GM18951 (cell line): ENCODE data around the gene SNAI3.

Experiments used
- POLR2A ChIP-seq: IDR thresholded peaks from 4 replicates; pipeline ENCODE4 v1.6.1; 2011; ENCODE audit warnings: mild to moderate bottlenecking; ENCODE audit not compliant: insufficient read length, insufficient read depth; ENCODE audit errors: extremely low read depth
- in situ Hi-C: fragments of 300-500 bp; cut with MboI; formaldehyde crosslinking; loops from one replicate; pipeline ENCODE4 v1.12.0; 2022; ENCODE audit warnings: low sequenced_read_pairs, mixed read lengths, inconsistent platforms; ENCODE audit not compliant: unreplicated experiment

Gene SNAI3

DNA sequence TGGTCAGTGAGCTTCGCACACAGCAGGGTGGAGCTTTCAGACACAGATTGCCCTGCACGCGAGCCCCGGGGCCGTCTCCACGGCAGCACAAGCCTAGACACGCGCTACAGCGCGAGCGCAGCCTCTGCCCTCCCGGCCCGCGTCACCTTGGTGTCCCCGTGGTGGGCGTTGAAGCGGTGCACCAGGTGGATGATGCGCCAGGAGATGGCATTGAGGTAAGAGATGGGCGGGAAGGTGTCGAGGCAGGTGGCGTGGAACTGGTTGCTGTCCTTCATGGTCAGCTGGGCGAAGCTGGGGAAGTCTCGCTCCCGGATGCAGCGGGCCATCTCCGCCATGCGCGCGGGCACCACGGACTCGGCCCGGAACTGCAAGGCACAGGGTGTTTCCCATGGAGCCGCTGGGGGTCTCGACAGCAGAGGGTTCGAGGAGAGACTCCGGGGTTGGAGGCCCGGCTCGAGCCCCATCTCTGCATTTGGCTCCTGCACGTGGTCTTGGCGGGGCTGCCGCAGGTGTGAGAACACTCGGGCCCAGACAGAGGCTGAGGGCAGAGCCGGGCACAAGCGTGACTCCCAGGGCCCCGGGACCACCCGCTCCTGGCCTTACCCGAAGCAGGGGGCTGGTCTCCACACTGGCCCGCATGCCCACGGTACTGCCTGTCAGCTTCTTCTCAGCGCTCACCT lies 31.1 kb downstream of the SNAI3 start:
- in situ Hi-C loops, result no loop called here
- no peak for TF ChIP-seq POLR2A

DNA sequence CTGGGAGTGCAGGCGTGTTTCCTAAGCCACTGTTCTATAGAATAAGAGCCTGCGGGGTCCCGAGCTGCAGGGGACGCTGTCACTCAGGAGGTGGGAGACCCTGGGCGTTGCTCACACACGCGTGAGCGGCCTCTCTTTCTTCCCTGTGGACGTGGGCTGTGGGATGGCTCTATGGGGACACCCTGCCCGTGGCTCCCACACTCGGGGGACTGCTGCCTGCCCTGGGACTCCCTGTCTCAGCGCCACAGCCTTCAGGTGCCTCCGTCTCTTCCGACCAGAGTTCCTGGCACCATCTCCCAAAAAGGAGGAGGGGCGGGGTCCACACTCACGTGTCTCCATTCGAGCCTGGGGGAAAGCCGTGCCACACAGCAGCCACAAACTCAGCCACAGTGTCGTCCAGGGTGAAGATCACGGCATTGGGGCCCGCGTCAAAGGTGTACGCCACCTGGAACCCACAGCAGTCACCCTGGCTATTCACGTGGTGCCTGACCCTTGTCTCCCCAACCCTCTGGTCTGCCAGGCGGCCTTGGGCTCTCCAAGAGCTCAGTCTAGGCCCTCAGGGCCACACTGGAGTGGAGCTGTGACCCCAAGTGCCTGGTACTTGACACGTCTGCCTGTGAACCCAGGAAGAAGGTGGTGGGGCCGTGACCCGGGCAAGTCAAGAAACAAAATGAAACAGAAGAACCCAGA lies 31.8 kb downstream of the SNAI3 start:
- no peak for TF ChIP-seq POLR2A
- in situ Hi-C loops, result no loop called here

- no peak for TF ChIP-seq POLR2A
- in situ Hi-C loops, result no loop called here
Measured at GRCh38 chr16:88653596-88654362, 32.5 kb downstream of the SNAI3 start.

DNA sequence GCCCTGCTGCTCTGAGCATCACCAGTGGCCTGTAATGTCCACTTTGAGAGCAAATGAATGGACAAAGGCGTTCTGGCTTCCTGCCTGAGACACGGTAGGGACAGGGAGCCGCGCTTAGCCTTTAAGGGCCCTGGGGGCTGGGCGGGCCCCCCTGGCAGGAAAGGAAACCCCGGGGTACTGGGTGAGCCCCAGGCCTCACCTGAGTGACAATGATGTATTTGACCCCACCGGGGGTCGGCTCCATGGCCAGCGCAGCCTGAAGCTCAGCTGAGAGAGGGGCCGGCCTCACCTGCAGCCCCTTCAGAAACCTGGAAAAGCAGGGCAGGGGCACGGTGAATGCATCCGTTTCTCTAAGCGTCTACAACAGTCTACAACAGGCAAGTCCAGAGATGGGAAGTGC lies 33.2 kb downstream of the SNAI3 start:
- in situ Hi-C loops, result no loop called here
- TF ChIP-seq POLR2A, result no peak

DNA sequence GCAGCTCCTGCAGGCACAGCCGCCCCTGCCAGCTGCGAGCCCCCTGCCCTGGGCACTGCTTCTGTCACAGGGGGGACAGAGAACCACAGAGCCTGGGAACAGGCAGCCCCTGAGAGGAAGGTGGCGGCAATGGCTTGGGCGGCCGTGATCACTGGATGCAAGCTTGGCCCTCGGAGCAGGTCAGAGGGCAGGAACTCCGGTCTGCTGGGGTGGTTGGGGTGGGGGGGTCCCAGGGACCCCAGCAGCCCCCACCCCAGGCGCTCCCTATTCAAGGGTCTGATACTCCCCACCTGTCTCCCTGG lies 33.6 kb downstream of the SNAI3 start:
- TF ChIP-seq POLR2A, result no peak
- in situ Hi-C loops, result no loop called here

DNA sequence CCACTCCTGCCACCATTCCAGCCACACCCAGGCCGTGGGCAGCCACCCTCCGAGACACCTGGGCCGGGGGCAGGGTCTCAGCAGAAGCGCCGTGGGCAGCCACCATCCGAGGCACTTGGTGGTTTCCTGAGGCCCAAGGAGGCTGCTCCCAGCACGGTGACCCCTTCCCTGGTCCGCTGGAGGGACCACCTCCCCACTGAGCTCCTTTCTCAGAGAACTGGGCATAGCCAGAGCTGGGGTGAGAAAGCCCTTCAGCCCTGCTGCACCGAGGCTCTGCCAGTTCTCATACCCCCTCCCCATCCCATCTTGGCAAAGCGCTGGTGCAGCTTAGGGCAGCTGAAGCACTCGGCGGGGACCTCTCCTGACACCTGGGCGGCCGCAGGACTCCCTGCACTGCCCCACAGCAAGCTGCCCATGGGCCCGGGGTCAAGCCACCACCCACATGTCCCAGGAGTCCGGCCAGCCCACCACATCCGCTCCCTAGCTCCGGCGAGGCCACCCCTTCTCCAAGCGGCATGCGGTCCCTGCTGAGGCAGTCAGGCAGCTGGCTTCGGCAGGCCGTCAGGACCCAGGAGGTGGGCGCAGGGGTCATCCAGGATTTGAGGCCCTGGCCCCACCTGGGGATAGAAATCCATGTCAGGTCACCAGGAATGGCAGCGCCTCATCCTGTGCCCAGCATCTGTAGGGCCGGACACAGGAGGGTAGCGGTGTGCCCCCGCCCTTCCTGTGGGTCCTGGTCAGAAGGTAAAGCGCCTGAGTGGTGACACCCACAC lies 34.1 kb downstream of the SNAI3 start:
- TF ChIP-seq POLR2A, result no peak
- in situ Hi-C loops, result no loop called here

DNA sequence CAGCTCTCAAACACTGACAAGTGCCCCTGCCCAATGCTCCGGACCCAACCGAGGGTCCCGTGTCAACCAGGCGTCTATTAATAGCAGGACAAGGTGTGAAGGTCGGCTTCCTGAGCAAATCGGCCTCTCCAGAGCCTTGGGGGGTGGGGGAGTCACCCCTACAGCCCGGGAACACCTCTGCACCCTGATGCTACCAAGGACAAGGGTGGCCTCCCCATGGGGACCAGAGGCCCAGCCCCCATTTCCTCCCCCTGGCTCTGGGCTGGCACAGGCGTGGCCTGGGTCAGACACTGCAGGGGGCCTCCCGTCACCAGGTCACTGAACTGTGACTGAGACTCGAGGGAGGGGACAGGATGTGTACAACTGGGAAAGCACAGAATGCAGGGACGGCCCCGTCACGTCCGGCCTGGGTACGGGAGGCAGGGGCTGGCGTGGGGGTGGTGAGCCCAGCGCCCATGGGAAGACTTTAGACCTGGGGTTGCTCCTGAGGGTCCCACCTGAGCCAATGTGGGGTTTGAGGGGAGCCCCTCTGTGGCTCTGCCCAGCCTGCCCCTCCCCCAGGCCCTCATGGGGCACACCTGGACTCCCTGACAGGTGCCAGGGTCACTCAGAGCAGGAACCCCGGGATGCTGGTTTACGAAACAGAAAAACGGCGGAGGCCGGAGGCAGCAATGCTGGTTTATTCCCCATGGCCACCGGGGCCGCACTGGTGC lies 34.9 kb downstream of the SNAI3 start:
- TF ChIP-seq POLR2A, result peak; percentile 83
- in situ Hi-C loops, result no loop called here

GRCh38 chr16:88650749-88651275 lies 35.5 kb downstream of the SNAI3 start, which contains the start of gene CYBA:
CYBA (minus strand) TSS chr16:88651053; CDS start chr16:88651013, 40 bp downstream.
- peak; percentile 92 for TF ChIP-seq POLR2A
- in situ Hi-C loops, result no loop called here

DNA sequence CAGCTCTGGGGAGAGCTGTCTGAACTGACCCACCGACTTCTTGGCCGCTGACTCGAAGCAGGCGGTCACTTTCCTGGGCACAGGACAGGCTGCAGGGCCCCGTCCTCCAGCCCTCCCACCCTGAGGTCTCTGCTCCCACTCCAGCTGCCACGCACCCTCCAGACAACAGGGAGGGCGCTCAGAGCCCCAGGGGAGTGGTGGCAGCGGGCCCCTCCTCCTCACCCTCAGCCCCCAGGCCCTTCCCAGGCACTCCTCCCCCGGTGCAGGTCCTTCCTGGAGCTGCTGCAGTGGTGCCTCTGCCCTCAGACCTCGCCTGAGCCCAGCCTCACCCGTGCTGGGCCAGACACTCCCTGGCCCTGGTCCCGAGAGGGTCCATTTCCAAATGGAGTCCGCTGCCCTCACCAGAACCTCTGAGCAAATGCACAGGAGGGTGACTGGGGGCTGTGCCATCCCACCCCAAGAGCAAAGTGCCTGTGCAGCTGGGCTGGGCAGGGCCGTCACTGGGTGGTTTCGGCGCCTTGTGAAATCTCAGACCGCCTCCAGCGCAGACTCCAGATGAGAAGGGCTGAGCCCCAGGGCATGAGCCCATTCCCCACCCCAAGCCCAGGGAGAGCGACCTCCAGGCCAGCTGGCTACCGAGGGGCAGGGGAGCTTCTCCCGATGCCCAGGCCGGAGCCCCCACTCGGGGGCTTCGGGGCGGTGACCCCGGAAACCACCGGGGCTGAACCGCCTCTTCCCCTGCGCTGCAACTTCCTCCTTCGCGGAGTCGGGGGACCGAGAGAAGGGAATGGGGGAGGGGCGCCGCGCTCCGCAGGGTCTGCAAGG lies 36.2 kb downstream of the SNAI3 start:
- in situ Hi-C loops, result no loop called here
- TF ChIP-seq POLR2A, result no peak

- peak; percentile 25 for TF ChIP-seq POLR2A
- in situ Hi-C loops, result no loop called here
Measured at GRCh38 chr16:88649195-88649923, 36.9 kb downstream of the SNAI3 start.
